GM19455 (cell line): Measurements from ENCODE around the gene GLP2R.

Source experiments
- ATAC-seq: cut with Tn5 transposase; IDR thresholded peaks from one replicate; pipeline ENCODE4 v1.9.1; 2021; ENCODE audit not compliant: unreplicated experiment

GLP2R gene

DNA sequence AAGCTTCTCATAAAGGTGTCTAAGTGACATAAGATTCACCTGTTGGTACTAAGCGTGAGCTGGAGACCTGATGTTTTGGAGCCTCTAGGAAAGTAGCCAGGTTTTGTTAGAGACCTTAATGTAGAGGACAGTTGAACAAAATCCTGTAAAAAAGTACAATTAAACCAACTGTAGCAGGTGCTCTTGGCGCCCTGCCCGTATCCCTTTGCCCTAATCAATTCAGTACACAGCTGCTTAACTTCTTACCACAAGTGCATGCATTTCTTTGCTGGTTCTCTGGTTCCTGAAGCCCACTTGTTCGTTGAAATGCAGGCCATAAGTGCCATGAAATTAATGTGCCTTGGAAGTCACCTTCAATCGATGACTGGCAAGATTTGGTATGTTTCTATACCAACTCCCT is 24.4 kb downstream of the GLP2R start:
- no peak for ATAC-seq

DNA sequence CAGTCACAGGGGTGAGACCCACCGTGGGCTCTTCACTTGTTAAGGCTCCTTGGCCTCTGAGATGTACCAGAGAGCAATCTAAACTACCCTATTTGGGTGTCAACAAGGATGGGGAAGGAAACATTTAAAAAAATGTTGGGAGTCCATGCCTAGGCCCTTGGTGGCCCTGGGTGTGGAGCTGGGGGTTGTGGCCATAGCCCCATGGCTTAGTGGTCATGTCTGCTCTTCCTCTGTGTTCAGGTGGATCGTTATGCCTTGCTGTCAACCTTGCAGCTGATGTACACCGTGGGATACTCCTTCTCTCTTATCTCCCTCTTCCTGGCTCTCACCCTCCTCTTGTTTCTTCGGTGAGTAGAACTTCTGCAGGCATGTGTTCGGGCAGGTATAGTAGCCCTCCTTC is 28.5 kb downstream of the GLP2R start:
- no peak for ATAC-seq

DNA sequence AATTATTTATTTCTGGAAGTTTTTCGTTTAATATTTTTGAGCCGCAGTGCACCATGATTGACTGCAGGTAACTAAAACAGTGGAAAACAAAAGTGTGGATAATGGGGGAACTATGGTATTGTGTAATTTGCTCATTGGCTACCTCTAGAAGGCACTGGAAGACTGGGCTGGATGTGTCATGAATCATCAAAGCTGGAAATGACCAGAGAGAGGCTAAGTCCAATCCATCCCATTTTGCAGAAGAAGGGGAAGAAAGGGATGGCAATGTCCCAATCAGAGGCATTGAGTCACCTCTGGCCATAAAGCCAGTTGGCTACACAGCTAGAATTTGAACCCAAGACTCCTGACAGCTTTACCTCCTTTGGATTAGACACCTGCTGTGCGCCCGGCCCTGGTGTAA is 29.3 kb downstream of the GLP2R start:
- ATAC-seq, result no peak

DNA sequence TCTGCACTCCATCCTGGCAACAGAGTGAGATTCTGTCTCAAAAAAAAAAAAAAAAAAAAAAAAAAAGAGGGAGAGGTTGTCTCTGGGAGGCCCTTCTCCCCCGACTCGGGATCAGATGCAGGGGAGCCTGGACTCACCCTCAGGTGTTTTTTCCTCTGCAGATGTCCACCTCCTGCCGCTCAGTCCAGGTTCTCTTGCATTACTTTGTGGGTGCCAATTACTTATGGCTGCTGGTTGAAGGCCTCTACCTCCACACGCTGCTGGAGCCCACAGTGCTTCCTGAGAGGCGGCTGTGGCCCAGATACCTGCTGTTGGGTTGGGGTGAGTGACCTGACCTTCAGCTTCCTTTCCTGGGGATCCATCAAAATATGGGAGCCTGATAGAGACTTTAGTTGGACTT is 34.1 kb downstream of the GLP2R start:
- no peak for ATAC-seq

DNA sequence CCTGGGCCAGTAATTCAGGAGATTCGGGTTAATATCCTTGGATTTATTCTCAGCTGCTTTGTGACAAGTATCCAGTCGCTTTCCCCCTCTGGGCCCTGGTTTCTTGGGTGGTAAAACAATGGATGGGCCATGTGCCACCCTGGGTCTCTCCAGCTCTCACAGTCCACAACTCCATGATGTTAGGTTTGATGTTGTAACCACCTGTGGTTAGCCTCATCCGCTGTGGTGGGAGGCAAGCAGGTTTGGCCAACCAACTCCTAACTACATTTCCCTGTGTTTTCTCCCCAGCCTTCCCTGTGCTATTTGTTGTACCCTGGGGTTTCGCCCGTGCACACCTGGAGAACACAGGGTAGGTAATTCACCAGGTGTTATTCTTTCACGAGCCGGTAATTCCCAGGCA is 35.1 kb downstream of the GLP2R start:
- no peak for ATAC-seq

DNA sequence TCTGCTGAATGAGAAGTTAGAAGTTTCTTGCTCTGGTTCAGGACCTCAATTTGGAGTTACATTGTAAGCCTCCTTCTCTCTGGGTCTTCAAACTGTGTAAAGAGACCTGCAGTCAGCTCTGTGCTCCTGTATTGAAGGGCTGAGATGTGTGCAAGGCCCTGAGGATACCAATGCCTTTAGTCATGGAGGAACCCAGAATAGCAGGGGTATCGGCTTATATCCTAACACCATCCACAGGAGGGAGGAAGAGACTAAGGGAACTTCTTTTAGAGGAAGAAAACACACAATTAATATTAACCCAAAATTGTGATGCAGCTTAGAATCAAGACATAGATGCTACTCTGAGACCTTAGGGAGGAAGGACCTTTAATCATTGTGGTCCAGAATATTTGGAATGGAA is 36.5 kb downstream of the GLP2R start:
- ATAC-seq, result no peak

DNA sequence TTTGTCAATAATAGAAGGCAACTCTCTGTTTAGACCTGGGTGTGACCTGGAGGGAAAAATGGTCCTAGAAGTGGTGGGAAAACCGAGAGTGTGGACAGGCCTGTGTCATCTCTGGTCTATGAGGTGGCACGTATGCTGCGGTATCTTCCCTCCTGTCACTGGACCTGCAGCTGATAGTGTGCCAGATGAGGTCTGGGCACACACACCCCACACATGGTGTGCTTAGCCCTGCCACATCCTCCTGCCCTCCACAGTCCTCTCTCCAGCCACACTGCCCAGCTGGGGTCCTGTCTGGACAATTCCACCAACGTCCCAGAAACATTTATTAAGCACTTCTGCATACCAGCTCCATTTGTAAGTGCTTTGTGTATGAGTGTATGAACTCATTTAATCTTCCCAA is 37.2 kb downstream of the GLP2R start:
- no peak for ATAC-seq

DNA sequence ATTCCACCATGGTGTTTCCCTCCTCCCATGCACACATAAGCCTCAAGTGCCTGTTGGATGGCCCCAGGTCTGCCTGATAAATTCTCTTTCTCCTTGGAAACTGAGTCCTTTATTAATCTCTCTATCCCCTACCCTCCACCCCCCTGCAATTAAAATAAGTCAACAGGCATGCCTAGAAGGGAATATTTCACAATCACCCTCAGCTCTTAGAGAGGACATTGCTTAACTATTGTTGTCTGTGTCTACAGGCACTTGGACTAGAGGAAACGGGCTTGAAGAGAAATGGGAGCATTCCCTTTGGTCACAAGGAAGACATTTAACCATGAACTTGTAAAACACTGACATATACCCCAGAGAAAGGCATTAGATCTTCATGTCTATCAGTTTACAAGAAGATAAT is 39.9 kb downstream of the GLP2R start:
- ATAC-seq, result no peak

DNA sequence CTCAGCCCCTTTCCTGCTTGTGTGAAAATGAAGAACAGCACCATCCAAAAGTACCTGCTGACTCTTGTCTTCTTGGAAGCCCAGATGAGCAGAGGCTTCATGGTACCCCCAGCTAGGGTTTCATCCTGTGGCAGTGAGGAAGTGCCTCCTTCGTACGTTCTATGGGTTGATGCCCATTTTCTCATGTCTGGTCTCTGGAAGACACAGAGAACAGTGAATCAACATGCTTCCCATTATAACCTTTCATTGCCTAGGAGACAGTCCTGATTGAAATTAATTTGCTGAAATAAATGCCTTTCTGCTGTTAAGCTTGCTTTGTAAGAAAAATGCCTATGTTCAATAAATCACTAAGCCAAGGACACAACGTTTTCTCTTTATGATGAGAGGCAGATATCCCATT is 42.8 kb downstream of the GLP2R start:
- no peak for ATAC-seq

DNA sequence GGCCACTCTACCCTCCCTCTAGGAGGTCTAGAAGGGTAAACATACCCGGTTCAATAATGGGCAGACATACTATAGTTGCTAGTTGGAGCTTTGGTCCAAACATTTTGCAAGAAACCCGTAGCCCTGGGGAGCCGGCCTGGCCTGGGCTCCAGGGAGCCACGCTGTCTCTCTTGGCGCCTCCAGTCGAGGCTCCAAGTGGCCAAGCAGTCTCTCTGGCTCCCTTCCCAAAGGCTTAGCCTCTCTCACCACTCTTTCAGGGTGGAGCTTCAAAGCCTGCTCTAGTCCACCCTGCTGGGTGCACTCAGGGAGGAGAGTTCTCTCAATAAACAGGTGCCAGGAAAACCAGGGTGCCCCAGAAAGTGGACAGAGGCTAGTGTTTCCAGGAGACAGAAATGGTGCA is 47.1 kb downstream of the GLP2R start:
- no peak for ATAC-seq

DNA sequence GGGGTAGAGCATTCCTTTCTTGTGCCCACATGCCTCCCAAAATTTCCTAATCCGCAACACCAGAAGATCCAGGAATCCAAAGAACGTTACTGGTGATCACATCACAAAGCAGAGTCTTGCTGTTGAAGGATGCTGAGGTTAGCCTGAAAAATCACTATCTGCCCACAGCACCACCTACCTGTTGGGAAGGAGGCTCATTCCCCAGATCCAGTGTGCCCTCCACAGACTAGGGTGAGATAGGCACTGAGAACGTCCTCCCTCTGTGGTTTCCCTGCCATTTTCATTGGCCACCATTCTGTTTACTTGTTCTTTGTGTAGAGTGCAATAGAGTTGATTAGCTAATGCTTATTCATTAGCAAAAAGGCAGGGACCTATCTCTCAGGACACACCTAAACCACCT is 49.0 kb downstream of the GLP2R start:
- ATAC-seq, result no peak

DNA sequence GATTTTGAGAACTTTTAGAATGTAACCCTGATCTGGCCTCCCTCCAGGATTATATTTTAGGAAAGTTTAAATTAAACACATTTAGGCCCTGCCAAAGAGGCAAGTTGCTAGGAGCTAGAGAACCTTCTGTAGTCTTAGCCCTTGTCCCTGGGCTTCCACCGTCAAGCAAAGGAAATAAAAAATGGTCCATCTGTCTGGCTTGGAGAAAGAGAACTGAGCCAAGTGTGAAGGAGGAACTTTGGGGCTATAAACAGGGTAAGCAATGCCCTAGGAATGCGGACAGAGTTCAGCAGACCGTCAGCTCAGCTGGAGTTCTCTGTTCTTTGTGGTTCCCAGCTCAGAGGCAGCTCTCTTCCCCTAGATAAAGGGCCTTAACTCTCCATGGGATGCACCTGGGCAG is 49.7 kb downstream of the GLP2R start:
- ATAC-seq, result no peak

DNA sequence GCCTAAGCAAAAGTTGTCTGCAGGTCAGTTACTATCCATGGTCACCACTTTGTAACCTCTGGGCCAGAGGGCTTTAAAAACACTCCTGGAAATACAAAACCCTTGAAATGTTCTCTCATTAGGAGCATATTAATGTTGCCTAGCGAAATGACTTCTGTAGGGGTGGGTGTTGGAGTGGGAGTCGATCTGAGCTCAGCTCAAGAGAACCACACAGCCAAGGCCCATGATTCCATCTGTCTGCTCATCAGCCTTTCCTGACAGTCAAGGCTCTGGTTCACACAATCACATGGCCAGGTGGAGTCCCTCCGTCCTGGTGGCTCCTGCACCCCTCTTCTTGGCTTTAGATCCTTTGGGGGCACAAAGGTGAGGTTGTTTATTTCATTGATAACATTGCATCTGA is 52.6 kb downstream of the GLP2R start:
- ATAC-seq, result no peak

DNA sequence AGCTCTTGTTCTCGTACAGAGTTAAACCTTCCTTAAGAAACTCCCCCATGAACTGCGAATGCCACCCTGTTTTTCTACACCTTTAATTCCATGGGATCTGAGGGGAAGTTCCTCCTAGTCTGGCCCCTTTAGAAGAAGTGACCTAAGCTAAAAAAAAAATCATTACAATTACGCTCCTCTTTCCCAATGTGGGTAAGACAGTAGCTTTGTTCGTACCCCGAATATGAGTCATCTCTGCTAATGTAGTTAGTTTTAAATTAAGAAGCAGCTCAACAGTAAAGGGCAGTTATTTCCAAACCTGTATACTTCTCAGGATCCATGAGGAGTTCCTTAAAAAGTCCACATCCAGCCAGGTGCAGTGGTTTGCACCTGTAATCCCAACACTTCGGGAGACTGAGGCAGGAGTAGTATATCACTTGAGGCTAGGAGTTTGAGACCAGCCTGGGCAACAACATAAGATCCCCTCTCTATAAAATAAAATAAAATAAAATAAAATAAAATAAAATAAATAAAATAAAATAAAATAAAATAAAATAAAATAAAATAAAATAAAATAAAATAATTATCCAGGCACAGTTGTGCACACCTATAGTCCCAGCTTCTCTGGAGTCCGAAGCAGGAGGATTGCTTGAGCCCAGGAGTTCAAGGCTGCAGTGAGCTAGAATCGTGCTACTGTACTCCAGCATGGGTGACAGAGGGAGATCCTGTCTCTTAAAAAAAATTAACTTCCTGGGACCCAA is 53.2 kb downstream of the GLP2R start:
- ATAC-seq, result no peak

DNA sequence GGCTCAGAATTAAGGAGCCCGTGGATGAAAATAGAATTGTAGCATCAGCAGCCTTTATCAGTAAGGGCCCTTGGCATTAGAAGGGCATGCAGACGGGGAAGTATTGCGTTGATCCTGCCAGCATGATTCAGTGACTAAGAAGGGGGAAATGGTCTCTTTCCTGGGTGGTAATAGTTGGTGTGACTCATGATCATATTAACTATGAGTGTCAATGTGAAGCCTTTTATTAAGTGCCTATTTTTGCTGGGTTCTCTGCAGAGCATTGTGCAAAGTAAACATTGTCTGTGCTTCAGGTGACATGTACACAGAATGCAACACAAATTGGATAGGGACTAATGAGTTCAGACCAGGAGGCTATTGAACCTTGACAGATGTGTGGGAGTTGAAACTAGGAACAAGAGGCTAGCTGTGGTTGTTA is 54.9 kb downstream of the GLP2R start:
- no peak for ATAC-seq

DNA sequence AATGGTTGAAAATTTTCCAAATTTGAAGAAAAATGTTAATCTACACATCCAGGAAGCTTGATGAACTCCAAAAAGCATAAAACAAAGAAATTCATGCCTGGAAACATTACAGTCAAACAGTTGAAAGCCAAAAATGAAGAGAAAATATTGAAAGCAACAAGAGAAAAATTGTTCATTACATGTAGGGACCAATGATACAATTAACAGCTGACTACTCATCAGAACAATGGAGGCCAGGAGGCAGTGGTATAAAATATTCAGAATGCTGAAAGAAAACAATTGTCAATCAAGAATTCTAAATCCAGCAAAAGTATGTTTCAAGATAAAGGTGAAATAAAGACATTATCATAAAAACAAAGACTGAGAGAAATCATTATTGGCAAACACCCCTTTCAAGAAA is 57.7 kb downstream of the GLP2R start:
- ATAC-seq, result no peak

DNA sequence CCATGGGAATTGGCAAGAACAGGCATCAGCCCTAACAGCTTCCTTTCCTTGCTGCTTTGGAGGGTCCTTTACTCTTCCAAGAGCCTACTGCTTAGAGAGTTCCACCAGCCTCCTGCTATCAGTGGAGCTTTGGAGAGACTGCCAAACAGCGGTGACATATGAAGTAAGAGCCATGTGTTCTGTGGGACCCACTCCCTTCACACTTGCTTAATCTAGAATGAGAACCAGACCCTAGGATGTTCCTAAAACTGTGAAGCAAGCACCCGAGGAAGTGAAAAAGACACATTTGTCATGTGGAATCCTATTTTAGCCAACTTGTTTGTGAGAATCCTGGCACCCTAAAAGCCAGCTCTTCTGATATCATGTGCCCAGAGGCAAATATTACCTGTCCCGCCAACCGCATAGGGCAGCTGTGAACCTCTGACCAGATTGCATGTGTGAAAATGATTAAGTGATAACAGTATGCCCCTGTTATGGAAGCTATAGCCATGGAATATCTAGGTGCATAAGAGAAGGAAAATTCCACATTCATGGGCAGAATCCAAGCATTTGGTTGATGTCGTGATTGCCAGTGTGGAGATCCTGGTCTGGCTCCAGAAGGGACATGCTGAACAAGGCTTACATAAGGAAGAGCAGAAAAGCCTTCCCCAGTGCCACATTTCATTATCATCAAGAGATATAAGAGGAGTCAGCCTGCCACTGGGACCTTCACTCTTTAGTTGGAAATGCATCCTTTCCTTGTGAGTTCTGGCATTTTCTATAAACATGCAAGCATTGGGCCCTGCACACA is 60.6 kb downstream of the GLP2R start:
- no peak for ATAC-seq

DNA sequence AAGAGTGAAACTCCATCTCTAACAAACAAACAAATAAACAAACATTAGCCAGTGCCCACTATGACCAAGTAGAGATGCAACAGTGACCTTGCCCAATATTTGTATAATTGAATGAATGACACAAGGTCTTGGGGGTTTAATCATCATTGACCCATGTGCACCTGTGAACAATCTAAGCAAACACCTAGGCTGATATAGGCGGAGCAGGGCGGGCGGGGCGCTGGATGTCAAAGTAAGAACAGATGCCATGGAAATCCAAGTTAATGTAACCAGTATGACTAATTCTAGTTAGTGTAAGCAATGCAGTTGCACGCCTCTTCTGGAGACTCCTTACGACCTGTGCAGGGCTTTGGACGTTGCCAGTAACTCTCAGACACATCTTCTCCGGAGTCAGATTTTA is 61.8 kb downstream of the GLP2R start:
- ATAC-seq, result no peak

DNA sequence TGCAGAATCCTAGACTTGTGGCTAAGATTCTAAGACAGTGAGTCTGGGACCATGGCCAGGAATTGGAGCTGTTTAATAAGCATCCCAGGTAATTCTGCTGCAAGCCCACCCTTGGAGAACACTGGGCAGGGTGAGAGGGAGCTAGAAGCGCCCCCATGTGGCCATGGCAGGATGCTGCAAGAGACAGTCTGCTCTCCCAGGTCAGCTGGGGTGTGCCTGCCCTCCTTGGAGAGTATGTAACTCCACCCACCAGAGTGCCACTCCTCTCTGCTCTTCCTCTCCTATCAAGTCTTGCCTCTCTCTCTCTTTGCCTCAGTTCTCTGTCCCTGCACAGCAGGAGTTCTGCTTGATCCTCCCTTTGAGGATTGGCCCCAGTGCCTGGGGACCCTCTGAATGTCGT is 64.4 kb downstream of the GLP2R start:
- no peak for ATAC-seq

DNA sequence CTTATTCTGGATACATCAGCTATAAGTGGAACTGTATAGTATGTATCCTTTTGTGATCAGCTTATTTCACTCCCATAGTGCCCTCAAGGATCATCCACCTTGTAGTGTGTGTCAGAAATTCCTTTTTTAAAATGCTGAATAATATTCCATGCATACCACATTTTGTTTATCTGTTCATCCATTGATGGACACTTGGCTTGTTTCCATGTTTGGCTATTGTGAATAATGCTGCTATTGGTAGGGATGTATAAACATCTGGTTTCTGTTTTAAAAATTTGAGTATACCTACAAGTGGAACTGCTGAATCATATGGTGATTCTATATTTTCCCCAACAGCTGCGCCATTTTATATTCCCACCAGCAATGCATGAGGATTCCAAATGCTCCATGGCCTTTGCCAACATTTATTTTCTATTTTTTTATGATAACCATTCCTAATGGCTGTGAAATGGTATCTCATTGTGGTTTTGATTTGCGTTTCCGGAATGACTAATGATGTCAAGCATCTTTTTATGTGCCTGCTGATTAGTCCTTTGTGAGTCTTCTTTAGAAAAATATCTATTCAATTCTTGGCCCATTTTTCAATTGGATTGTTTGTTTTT is 67.8 kb downstream of the GLP2R start:
- no peak for ATAC-seq

DNA sequence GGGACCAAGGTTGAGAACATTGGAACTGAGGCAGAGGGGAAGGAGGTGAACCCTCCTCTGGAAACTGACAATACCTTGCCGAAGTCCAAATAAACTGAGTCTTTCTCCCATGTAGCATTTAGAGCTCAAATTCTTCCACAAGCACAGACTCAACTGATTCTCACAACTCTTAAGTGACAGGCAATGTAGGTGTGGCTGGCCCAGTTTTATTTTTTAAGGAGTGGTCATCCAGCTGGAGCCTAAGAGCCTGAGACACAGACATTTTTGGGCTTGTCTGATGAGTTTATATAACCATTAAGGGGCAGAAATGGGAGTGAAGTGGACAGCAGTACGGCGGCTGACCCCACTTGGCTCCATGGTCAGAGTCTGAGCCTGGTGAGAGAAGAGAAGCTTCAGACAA is 68.5 kb downstream of the GLP2R start:
- no peak for ATAC-seq

DNA sequence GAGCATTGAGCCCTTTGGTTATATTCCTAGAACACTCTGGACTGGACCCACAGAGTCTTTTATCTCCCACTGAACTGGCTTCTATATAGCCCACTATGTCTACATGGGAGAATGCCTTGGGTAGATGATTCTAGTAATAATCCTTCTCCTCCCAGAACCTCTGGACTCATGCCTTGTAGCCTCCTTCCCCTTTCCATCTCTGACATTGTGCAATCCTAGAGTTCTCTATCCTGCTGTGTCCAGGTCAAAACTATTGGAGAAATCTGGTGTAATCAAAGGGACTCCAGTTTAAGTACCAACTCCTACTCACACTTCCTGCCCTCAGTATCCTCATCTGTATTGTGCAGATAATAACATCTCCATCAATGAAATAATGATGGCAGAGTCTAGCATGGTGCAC is 70.2 kb downstream of the GLP2R start:
- ATAC-seq, result no peak
